Peyer's patch (tissue), 4 donors: ENCODE data around the gene CEMIP2.

ENCODE experiments used
- CTCF ChIP-seq, 6 experiments: fragments of 450-650 bp in 4 of 6; fragments of 200-600 bp in 2 of 6; sonication (generic) in 1 of 6; IDR thresholded peaks; one replicate each; pipeline ENCODE4 v1.5.1; 2017 to 2019; ENCODE audit warnings: antibody characterized with exemption in 6 of 6, mild to moderate bottlenecking in 3 of 6, moderate library complexity in 1 of 6
- POLR2A ChIP-seq, 2 donors: fragments of 450-650 bp; IDR thresholded peaks; one replicate each; pipeline ENCODE4 v1.5.1; 2017; ENCODE audit warnings: antibody characterized with exemption in 2 of 2, mild to moderate bottlenecking in 2 of 2, moderate library complexity in 2 of 2

DNA sequence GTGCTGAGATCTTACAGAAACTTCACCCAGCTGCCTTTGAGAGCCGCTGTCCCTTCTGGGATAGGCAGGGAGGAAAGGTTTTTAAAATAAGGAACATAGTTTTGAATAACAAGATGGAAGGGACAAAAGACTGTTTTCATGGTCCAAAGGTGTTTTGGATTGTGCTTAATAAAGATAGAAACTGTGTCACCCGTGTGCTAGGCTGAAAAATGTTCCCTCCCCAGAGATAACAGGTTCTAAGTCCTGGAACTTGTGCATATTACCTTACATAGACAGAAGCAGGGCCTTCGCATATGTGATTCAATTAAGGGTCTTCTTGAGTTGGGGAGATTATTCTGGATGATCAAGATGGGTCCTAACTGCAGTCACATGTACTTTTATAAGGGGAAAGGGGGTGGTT, 1.9 kb upstream of the CEMIP2 start:
- TF ChIP-seq POLR2A (IDR thresholded peaks at IDR 0.05) (no peak), CTCF (IDR thresholded peaks at IDR 0.05) (no peak)
